Measurements from ENCODE around the gene CRTC1. TPM values are rescaled to one million over a fixed set of nuclear protein-coding genes. Genes with fewer than 3 reads are reported as not detected.

CRTC1 gene
- total RNA-seq, 1 donor from 2014 or later: 39.7 TPM

DNA sequence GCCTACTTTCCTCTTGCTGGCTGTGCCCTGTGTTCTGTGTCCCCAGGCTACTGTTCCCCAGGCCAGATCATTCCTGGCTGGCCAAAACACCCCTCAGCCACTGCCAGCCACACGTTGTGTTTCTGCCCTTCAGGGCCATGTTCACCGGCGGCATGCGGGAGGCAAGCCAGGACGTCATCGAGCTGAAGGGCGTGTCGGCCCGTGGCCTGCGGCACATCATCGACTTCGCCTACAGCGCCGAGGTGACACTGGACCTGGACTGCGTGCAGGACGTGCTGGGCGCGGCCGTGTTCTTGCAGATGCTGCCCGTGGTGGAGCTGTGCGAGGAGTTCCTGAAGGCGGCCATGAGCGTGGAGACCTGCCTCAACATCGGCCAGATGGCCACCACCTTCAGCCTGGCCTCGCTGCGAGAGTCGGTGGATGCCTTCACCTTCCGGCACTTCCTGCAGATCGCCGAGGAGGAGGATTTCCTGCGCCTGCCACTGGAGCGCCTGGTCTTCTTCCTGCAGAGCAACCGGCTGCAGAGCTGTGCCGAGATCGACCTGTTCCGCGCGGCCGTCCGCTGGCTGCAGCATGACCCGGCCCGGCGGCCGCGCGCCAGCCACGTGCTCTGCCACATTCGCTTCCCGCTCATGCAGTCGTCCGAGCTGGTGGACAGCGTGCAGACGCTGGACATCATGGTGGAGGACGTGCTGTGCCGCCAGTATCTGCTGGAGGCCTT, 15.8 kb upstream of the CRTC1 start:
- H3K9me3 Mint-ChIP-seq (ENCODE audit: low read depth): no peaks in the 10 kb centered on the region
- H3K27ac Mint-ChIP-seq: no peak overlapping the region
- no peak for TF ChIP-seq CTCF (IDR thresholded peaks at IDR 0.05; ENCODE audit: unreplicated experiment)
- DNase-seq (ENCODE audit: low spot score, unreplicated experiment): no peak
- no peak overlapping the region for H3K4me3 Mint-ChIP-seq (ENCODE audit: low read depth)
- peaks cover 2% of the 10 kb centered on the region for H3K4me1 Mint-ChIP-seq (ENCODE audit: low read depth)
- no peaks in the 10 kb centered on the region for H3K27me3 Mint-ChIP-seq
- peaks cover 4% of the 10 kb centered on the region for H3K36me3 Mint-ChIP-seq (ENCODE audit: insufficient read depth)

- no peak overlapping the region for H3K27ac Mint-ChIP-seq
- DNase-seq (ENCODE audit: low spot score, unreplicated experiment): no peak
- peaks cover 2% of the 10 kb centered on the region for H3K4me1 Mint-ChIP-seq (ENCODE audit: low read depth)
- peaks cover 4% of the 10 kb centered on the region for H3K36me3 Mint-ChIP-seq (ENCODE audit: insufficient read depth)
- H3K9me3 Mint-ChIP-seq (ENCODE audit: low read depth): no peaks in the 10 kb centered on the region
- TF ChIP-seq CTCF (IDR thresholded peaks at IDR 0.05; ENCODE audit: unreplicated experiment): no peak
- H3K4me3 Mint-ChIP-seq (ENCODE audit: low read depth): no peak overlapping the region
- no peaks in the 10 kb centered on the region for H3K27me3 Mint-ChIP-seq
Measured at GRCh38 chr19:18668252-18668631, 15.2 kb upstream of the CRTC1 start.

DNA sequence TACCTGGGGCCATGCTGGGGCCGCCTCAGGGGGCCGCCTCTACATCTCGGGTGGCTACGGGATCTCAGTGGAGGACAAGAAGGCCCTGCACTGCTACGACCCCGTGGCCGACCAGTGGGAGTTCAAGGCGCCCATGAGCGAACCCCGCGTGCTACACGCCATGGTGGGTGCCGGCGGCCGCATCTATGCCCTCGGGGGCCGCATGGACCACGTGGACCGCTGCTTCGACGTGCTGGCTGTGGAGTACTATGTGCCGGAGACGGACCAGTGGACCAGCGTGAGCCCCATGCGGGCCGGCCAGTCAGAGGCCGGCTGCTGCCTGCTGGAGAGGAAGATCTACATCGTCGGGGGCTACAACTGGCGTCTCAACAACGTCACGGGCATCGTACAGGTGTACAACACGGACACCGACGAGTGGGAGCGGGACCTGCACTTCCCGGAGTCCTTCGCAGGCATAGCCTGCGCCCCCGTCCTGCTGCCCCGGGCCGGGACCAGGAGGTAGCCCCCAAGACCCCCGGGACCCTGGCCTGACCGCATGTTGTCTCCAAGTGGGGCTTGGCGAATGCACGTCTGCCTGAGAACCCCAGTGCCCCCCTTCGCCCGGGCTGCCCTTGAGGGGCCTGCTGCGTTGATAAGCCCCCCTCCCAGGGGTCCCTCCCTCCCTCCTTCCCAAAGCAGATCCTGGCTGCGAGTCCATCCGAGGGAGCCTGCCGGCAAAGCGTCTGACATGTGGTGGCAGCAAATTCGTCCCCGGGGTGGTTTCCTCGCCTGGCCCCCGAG, 14.5 kb upstream of the CRTC1 start:
- Mint-ChIP-seq H3K4me1 (ENCODE audit: low read depth) (no peaks in the 10 kb centered on the region), H3K27ac (no peak overlapping the region), H3K36me3 (ENCODE audit: insufficient read depth) (peaks cover 4% of the 10 kb centered on the region), H3K9me3 (ENCODE audit: low read depth) (no peaks in the 10 kb centered on the region), H3K4me3 (ENCODE audit: low read depth) (no peak overlapping the region), H3K27me3 (no peaks in the 10 kb centered on the region)
- TF ChIP-seq CTCF (IDR thresholded peaks at IDR 0.05; ENCODE audit: unreplicated experiment): no peak
- DNase-seq (ENCODE audit: low spot score, unreplicated experiment): no peak

GRCh38 chr19:18669524-18669817, 14.0 kb upstream of the CRTC1 start:
- no peaks in the 10 kb centered on the region for H3K9me3 Mint-ChIP-seq (ENCODE audit: low read depth)
- H3K27ac Mint-ChIP-seq: no peak overlapping the region
- no peaks in the 10 kb centered on the region for H3K4me1 Mint-ChIP-seq (ENCODE audit: low read depth)
- no peak overlapping the region for H3K4me3 Mint-ChIP-seq (ENCODE audit: low read depth)
- no peaks in the 10 kb centered on the region for H3K27me3 Mint-ChIP-seq
- DNase-seq (ENCODE audit: low spot score, unreplicated experiment): no peak
- TF ChIP-seq CTCF (IDR thresholded peaks at IDR 0.05; ENCODE audit: unreplicated experiment): no peak
- H3K36me3 Mint-ChIP-seq (ENCODE audit: insufficient read depth): peaks cover 4% of the 10 kb centered on the region

DNA sequence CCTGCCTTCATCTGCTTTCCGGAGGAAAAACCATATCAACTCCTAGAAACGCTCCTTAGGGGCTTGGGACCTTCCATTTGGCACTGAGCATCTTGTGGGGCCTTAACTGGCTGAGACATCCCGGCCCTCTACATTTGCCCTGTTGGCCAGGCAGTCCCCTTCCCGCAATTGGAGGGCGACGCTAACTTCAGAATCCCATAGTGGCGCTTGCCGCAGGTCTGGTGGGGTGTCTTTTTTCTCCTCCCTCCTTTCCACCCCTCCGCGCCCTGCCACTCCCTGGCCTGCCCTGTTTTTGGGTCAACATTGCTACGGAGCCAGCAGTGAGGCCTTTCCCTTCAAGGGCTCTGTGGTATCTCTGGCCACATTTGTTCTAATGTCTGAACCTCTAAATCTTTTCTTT, 13.6 kb upstream of the CRTC1 start:
- no peak for DNase-seq (ENCODE audit: low spot score, unreplicated experiment)
- Mint-ChIP-seq H3K27me3 (no peaks in the 10 kb centered on the region), H3K9me3 (ENCODE audit: low read depth) (no peaks in the 10 kb centered on the region), H3K4me3 (ENCODE audit: low read depth) (no peak overlapping the region), H3K4me1 (ENCODE audit: low read depth) (no peaks in the 10 kb centered on the region), H3K27ac (no peak overlapping the region), H3K36me3 (ENCODE audit: insufficient read depth) (peaks cover 4% of the 10 kb centered on the region)
- no peak for TF ChIP-seq CTCF (IDR thresholded peaks at IDR 0.05; ENCODE audit: unreplicated experiment)

All from progenitor cell of endocrine pancreas (in vitro differentiated cells).